GM23338 (cell line): Measurements from ENCODE around the gene FAM83B. TPM values are rescaled to one million over a fixed set of nuclear protein-coding genes. Genes with fewer than 3 reads are reported as not detected.

ENCODE experiments used
- ATAC-seq: fragments of 200-7000 bp; cut with Tn5 transposase; 3 replicates; pipeline ENCODE4 v1.9.1; 2020
- DNase-seq: peaks from one replicate; pipeline ENCODE4 v3.0.0-alpha.2; 2015; ENCODE audit warnings: low spot score
- H2AFZ ChIP-seq: fragments of 200-600 bp; sonication (generic); 2 replicates; pipeline ENCODE4 v1.8.0; 2016; ENCODE audit warnings: antibody characterized with exemption, mild to moderate bottlenecking, moderate library complexity
- H3F3A ChIP-seq: fragments of 200-600 bp; sonication (generic); replicated peaks from 2 replicates; pipeline ENCODE4 v1.8.0; 2017; ENCODE audit warnings: antibody characterized with exemption, mixed run types, low read depth
- H3K27ac ChIP-seq: fragments of 200-600 bp; sonication (generic); 2 replicates; pipeline ENCODE4 v1.6.1; 2016; ENCODE audit warnings: low read depth
- H3K27me3 ChIP-seq: fragments of 200-600 bp; sonication (generic); 2 replicates; pipeline ENCODE4 v1.8.0; 2016; ENCODE audit warnings: mild to moderate bottlenecking, mixed run types, moderate library complexity; ENCODE audit not compliant: insufficient read depth
- H3K36me3 ChIP-seq: fragments of 200-600 bp; sonication (generic); 2 replicates; pipeline ENCODE4 v1.8.0; 2016; ENCODE audit warnings: mild to moderate bottlenecking; ENCODE audit not compliant: insufficient read depth
- H3K4me1 ChIP-seq: fragments of 200-600 bp; sonication (generic); 2 replicates; pipeline ENCODE4 v1.8.0; 2016; ENCODE audit warnings: mild to moderate bottlenecking, moderate library complexity; ENCODE audit not compliant: insufficient read depth
- H3K4me2 ChIP-seq: fragments of 200-600 bp; sonication (generic); 2 replicates; pipeline ENCODE4 v1.7.1; 2017; ENCODE audit warnings: mixed run types
- H3K4me3 ChIP-seq: fragments of 200-600 bp; sonication (generic); 2 replicates; pipeline ENCODE4 v1.6.1; 2016; ENCODE audit warnings: mixed run types
- H3K79me2 ChIP-seq: fragments of 200-600 bp; sonication (generic); replicated peaks from 2 replicates; pipeline ENCODE4 v1.8.0; 2017; ENCODE audit warnings: mild to moderate bottlenecking; ENCODE audit not compliant: insufficient read depth
- H3K9me2 ChIP-seq: fragments of 200-600 bp; sonication (generic); 2 replicates; pipeline ENCODE4 v1.8.0; 2017; ENCODE audit not compliant: insufficient read depth
- H4K20me1 ChIP-seq: fragments of 200-600 bp; sonication (generic); replicated peaks from 2 replicates; pipeline ENCODE4 v1.8.0; 2017; ENCODE audit warnings: mild to moderate bottlenecking; ENCODE audit not compliant: insufficient read depth
- H3K27ac Mint-ChIP-seq: 2 replicates; pipeline ENCODE4 v1.8.0; 2020; ENCODE audit warnings: inconsistent platforms, mild to moderate bottlenecking, moderate library complexity, mixed read lengths
- H3K27me3 Mint-ChIP-seq: 3 replicates; pipeline ENCODE4 v1.8.0; 2022; ENCODE audit warnings: low read depth, mild to moderate bottlenecking, moderate library complexity, mixed read lengths, inconsistent platforms; ENCODE audit not compliant: insufficient read depth, poor library complexity
- H3K36me3 Mint-ChIP-seq: 3 replicates; pipeline ENCODE4 v1.8.0; 2021; ENCODE audit warnings: low read depth, mild to moderate bottlenecking, inconsistent platforms, moderate library complexity, mixed read lengths
- H3K4me1 Mint-ChIP-seq: 3 replicates; pipeline ENCODE4 v1.8.0; 2020; ENCODE audit warnings: mild to moderate bottlenecking, inconsistent platforms, mixed read lengths
- H3K4me3 Mint-ChIP-seq: 3 replicates; pipeline ENCODE4 v1.8.0; 2021; ENCODE audit warnings: moderate library complexity, mild to moderate bottlenecking, inconsistent platforms, mixed read lengths
- H3K9me3 Mint-ChIP-seq: 3 replicates; pipeline ENCODE4 v1.8.0; 2020; ENCODE audit warnings: moderate library complexity, mild to moderate bottlenecking, inconsistent platforms, mixed read lengths
- CREB1 ChIP-seq: fragments of 250-450 bp; sonication (Bioruptor Pico); IDR thresholded peaks from 2 replicates; pipeline ENCODE4 v1.5.0; 2020; ENCODE audit warnings: low read depth, mild to moderate bottlenecking, moderate library complexity
- EZH2 ChIP-seq: fragments of 200-600 bp; sonication (generic); IDR thresholded peaks from one replicate; pipeline ENCODE4 v1.8.0; 2017; ENCODE audit warnings: antibody characterized with exemption, mild to moderate bottlenecking, low read depth; ENCODE audit not compliant: unreplicated experiment
- EZH2phosphoT487 ChIP-seq: fragments of 200-600 bp; sonication (generic); IDR thresholded peaks from one replicate; pipeline ENCODE4 v1.8.1; 2018; ENCODE audit warnings: antibody characterized with exemption; ENCODE audit not compliant: unreplicated experiment
- JUNB ChIP-seq: IDR thresholded peaks from one replicate; pipeline ENCODE4 v1.6.1; 2016; ENCODE audit warnings: antibody characterized with exemption; ENCODE audit not compliant: unreplicated experiment
- NANOG ChIP-seq: IDR thresholded peaks from 2 replicates; pipeline ENCODE4 v1.6.1; 2016; ENCODE audit warnings: antibody characterized with exemption, borderline replicate concordance
- POLR2AphosphoS5 ChIP-seq: IDR thresholded peaks from 2 replicates; pipeline ENCODE4 v1.6.1; 2016; ENCODE audit warnings: antibody characterized with exemption, low read depth
- REST ChIP-seq: IDR thresholded peaks from one replicate; pipeline ENCODE4 v1.6.1; 2018; ENCODE audit warnings: antibody characterized with exemption; ENCODE audit not compliant: unreplicated experiment
- STAT1 ChIP-seq: IDR thresholded peaks from one replicate; pipeline ENCODE4 v1.6.1; 2016; ENCODE audit warnings: antibody characterized with exemption; ENCODE audit not compliant: unreplicated experiment
- ZNF114 ChIP-seq: fragments of 250-450 bp; sonication (Bioruptor Pico); IDR thresholded peaks from 2 replicates; pipeline ENCODE4 v1.5.0; 2020; ENCODE audit warnings: mild to moderate bottlenecking, moderate library complexity
- ZNF331 ChIP-seq: fragments of 250-450 bp; sonication (Bioruptor Pico); IDR thresholded peaks from 2 replicates; pipeline ENCODE4 v1.5.0; 2020; ENCODE audit warnings: low read depth, mild to moderate bottlenecking, moderate library complexity
- polyA plus RNA-seq: library from polyadenylated mRNA; unstranded; fragments of >200 nt; fragmentation: Nextera tagmentation; extraction: Ambion mirVana; gene quantifications from 2 replicates; pipeline ENCODE4 v1.2.1, GENCODE V29; 2016
- total RNA-seq: library from RNA; depleted of rRNA; stranded (reverse); fragments of >200 nt; shearing (Covaris generic); gene quantifications from 2 replicates; pipeline ENCODE4 v1.2.3, GENCODE V29; 2014

The FAM83B gene
- total and polyA plus RNA-seq, 2 experiments from 2014 or later: 1.4 to 7.7 TPM

GRCh38 chr6:54801669-54802068, 44.9 kb upstream of the FAM83B start:
- DNase-seq (no peak), ATAC-seq (no peak)
- no peak overlapping the region for H3K27ac ChIP-seq
- H4K20me1 ChIP-seq: no peaks in the 10 kb centered on the region
- H3K4me3 ChIP-seq: no peak overlapping the region
- H3K27me3 ChIP-seq: no peaks in the 10 kb centered on the region
- Mint-ChIP-seq H3K4me3 (no peak overlapping the region), H3K9me3 (peaks cover 12% of the 10 kb centered on the region), H3K27me3 (no peaks in the 10 kb centered on the region), H3K36me3 (peaks cover under 1% of the 10 kb centered on the region; the same call in 1 of the 3 replicates), H3K27ac (no peak overlapping the region), H3K4me1 (peaks cover 14% of the 10 kb centered on the region)
- TF ChIP-seq CREB1 (CRISPR knock-in tag): no peak
- no peak for TF ChIP-seq STAT1
- TF ChIP-seq POLR2AphosphoS5: no peak
- TF ChIP-seq JUNB: no peak
- no peak for TF ChIP-seq EZH2
- no peak for TF ChIP-seq NANOG
- TF ChIP-seq ZNF114 (CRISPR knock-in tag): no peak
- no peaks in the 10 kb centered on the region for H3K9me2 ChIP-seq
- no peaks in the 10 kb centered on the region for H3K79me2 ChIP-seq
- peaks cover 6% of the 10 kb centered on the region for H3K4me1 ChIP-seq
- no peak overlapping the region for H2AFZ ChIP-seq
- no peaks in the 10 kb centered on the region for H3K36me3 ChIP-seq
- H3K4me2 ChIP-seq: no peak overlapping the region
- H3F3A ChIP-seq: no peaks in the 10 kb centered on the region

GRCh38 chr6:54802775-54803634, 43.6 kb upstream of the FAM83B start:
- Mint-ChIP-seq H3K27me3 (no peaks in the 10 kb centered on the region), H3K4me1 (peaks cover 14% of the 10 kb centered on the region), H3K4me3 (no peak overlapping the region), H3K9me3 (peaks cover 4% of the 10 kb centered on the region; the same call in 2 of the 3 replicates), H3K27ac (no peak overlapping the region), H3K36me3 (no peaks in the 10 kb centered on the region)
- no peak overlapping the region for H3K27ac ChIP-seq
- peak overlapping the region; percentile 57 for H3K4me2 ChIP-seq
- no peaks in the 10 kb centered on the region for H3K27me3 ChIP-seq
- H3K36me3 ChIP-seq: no peaks in the 10 kb centered on the region
- ATAC-seq: peak; percentile 61
- H3F3A ChIP-seq: no peaks in the 10 kb centered on the region
- H2AFZ ChIP-seq: peak overlapping the region; percentile 66
- H3K4me3 ChIP-seq: no peak overlapping the region
- no peaks in the 10 kb centered on the region for H3K79me2 ChIP-seq
- no peaks in the 10 kb centered on the region for H3K9me2 ChIP-seq
- no peaks in the 10 kb centered on the region for H4K20me1 ChIP-seq
- TF ChIP-seq REST (no peak), ZNF114 (CRISPR knock-in tag) (no peak), ZNF331 (CRISPR knock-in tag) (no peak), CREB1 (CRISPR knock-in tag) (no peak), POLR2AphosphoS5 (no peak), NANOG (no peak), STAT1 (no peak), EZH2phosphoT487 (no peak)
- DNase-seq: peak; percentile 40
- H3K4me1 ChIP-seq: peaks cover 6% of the 10 kb centered on the region
